KG1 (cell line): ENCODE measurements around the gene KCNG4.

ENCODE experiments used
- DNase-seq: peaks from one replicate; lab custom pipeline; 2025; lab: John Stamatoyannopoulos, UW

Gene KCNG4

GRCh38 chr16:84182680-84183571, 56.9 kb downstream of the KCNG4 start:
- no peak for DNase-seq

- DNase-seq: no peak
Observed at GRCh38 chr16:84182104-84182503, 57.7 kb downstream of the KCNG4 start.

- DNase-seq: no peak
Observed at GRCh38 chr16:84181144-84181915, 58.5 kb downstream of the KCNG4 start.

- no peak for DNase-seq
Observed at GRCh38 chr16:84180519-84181140, 59.2 kb downstream of the KCNG4 start.

GRCh38 chr16:84179612-84180320, 60.0 kb downstream of the KCNG4 start:
- no peak for DNase-seq

- no peak for DNase-seq
Observed at GRCh38 chr16:84178892-84179611, 60.8 kb downstream of the KCNG4 start.

- DNase-seq: no peak
Observed at GRCh38 chr16:84178146-84178765, 61.6 kb downstream of the KCNG4 start.

GRCh38 chr16:84177741-84178073, 62.1 kb downstream of the KCNG4 start:
- no peak for DNase-seq

GRCh38 chr16:84176192-84177053, 63.4 kb downstream of the KCNG4 start:
- no peak for DNase-seq

GRCh38 chr16:84175350-84176081, 64.3 kb downstream of the KCNG4 start:
- peak; percentile 24 for DNase-seq

GRCh38 chr16:84174396-84174795, 65.4 kb downstream of the KCNG4 start:
- DNase-seq: no peak

- no peak for DNase-seq
Observed at GRCh38 chr16:84169765-84170310, 70.0 kb downstream of the KCNG4 start.
